ENCODE results near the gene IFNGR2. TPM values are rescaled to one million over a fixed set of nuclear protein-coding genes. Genes with fewer than 3 reads are reported as not detected.

Gene IFNGR2
- total RNA-seq, 1 experiment from 2014 or later: 44.1 TPM

- H3K27me3 ChIP-seq (ENCODE audit: insufficient read depth, low read length): no peaks in the 10 kb centered on the region
- no peak overlapping the region for H4K91ac ChIP-seq (ENCODE audit: insufficient read length, low read depth, low read length)
- H2AK5ac ChIP-seq (ENCODE audit: insufficient read length, low read length): no peak overlapping the region
- H2BK120ac ChIP-seq (ENCODE audit: low read depth, low read length, poor library complexity, severe bottlenecking): no peak overlapping the region
- no peak overlapping the region for H4K8ac ChIP-seq (replicated peaks; ENCODE audit: insufficient read length, low read depth, low read length)
- no peaks in the 10 kb centered on the region; a peak in 1 of 5 replicates for H3K9me3 Mint-ChIP-seq
- no peak overlapping the region for H2BK5ac ChIP-seq (ENCODE audit: insufficient read length, low read length)
- H3K9ac ChIP-seq (ENCODE audit: extremely low read depth, insufficient read length, low read length): no peak overlapping the region
- no peaks in the 10 kb centered on the region for H3K23me2 ChIP-seq (ENCODE audit: insufficient read length, low read depth, low read length, poor library complexity, severe bottlenecking)
- H3K18ac ChIP-seq (ENCODE audit: insufficient read length, low read depth, low read length): no peak overlapping the region
- H3K4me1 Mint-ChIP-seq: peaks cover 3 to 5% of the 10 kb centered on the region in 2 experiments
- H3K27me3 Mint-ChIP-seq (ENCODE audit: low read depth): peaks cover 2% of the 10 kb centered on the region; the same call in 1 of the 2 replicates
- H3K4me3 Mint-ChIP-seq: no peak overlapping the region
- H2BK12ac ChIP-seq (ENCODE audit: insufficient read length, low read depth, low read length): no peak overlapping the region
- H3K27ac Mint-ChIP-seq: no peak overlapping the region
- DNase-seq: no peak
- TF ChIP-seq CTCF (conservative IDR thresholded peaks at IDR 0.05): no peak
- no peak overlapping the region for H3K56ac ChIP-seq (ENCODE audit: insufficient read length, low read depth, low read length)
- H2AFZ ChIP-seq (ENCODE audit: low read length): no peak overlapping the region
- no peaks in the 10 kb centered on the region for H3K4me1 ChIP-seq (ENCODE audit: insufficient read depth, low read length)
- H2BK20ac ChIP-seq (ENCODE audit: low read depth, low read length, poor library complexity, severe bottlenecking): no peak overlapping the region
- no peak overlapping the region for H3K23ac ChIP-seq (ENCODE audit: insufficient read length, low read depth, low read length)
- no peak overlapping the region for H3T11ph ChIP-seq (ENCODE audit: low read length)
- no CpG with 5 or more reads among the region's 6 CpGs for WGBS (ENCODE audit: extremely low coverage, insufficient read length, low lambda C conversion rate)
- H3K79me2 ChIP-seq (ENCODE audit: insufficient read depth, low read length): no peaks in the 10 kb centered on the region
- no peaks in the 10 kb centered on the region for H4K20me1 ChIP-seq (ENCODE audit: control insufficient read depth, insufficient read depth, insufficient read length)
- H3K4ac ChIP-seq (ENCODE audit: low read depth, low read length): no peak overlapping the region
- H3K9me3 ChIP-seq (ENCODE audit: control insufficient read depth, low read depth, low read length): no peaks in the 10 kb centered on the region
- H3K14ac ChIP-seq (ENCODE audit: insufficient read depth, low read length): no peak overlapping the region
- no peak overlapping the region for H4K5ac ChIP-seq (ENCODE audit: insufficient read length, low read depth, low read length)
- no peaks in the 10 kb centered on the region for H3K36me3 Mint-ChIP-seq (ENCODE audit: insufficient read depth in 1 of 3, low read depth in 3 of 3)
- H2BK15ac ChIP-seq (ENCODE audit: low read depth, low read length): no peak overlapping the region
- H3K4me2 ChIP-seq (ENCODE audit: insufficient read depth, insufficient read length, low read length): no peak overlapping the region
- no peaks in the 10 kb centered on the region for H3K79me1 ChIP-seq (ENCODE audit: insufficient read depth, low read depth, low read length, poor library complexity, severe bottlenecking)
- no peak overlapping the region for H3K27ac ChIP-seq (ENCODE audit: insufficient read length, low read depth, low read length)
These were observed 15.9 kb upstream of the IFNGR2 start for GRCh38 chr21:33387294-33387693.
